ENCODE measurements around the gene NPM1.

- no peak for TF ChIP-seq SMARCC2 (IDR thresholded peaks at IDR 0.05)
- no peak for TF ChIP-seq TRIM24 (CRISPR knock-in tag; IDR thresholded peaks at IDR 0.05)
- no peak for TF ChIP-seq ZNF670 (CRISPR knock-in tag; IDR thresholded peaks at IDR 0.05; ENCODE audit: borderline replicate concordance)
- no peak for TF ChIP-seq ZNF414 (CRISPR knock-in tag; IDR thresholded peaks at IDR 0.05)
- TF ChIP-seq KMT2A (CRISPR knock-in tag; IDR thresholded peaks at IDR 0.05) = no peak
- TF ChIP-seq PAX8 (CRISPR knock-in tag; IDR thresholded peaks at IDR 0.05; ENCODE audit: borderline replicate concordance) = no peak
- no peak for TF ChIP-seq POLR2G (IDR thresholded peaks at IDR 0.05; ENCODE audit: low read depth, low read length)
These were observed 37.1 kb downstream of the NPM1 start for GRCh38 chr5:171424726-171425125.

Measured in HepG2 (cell line).